GM23248 (cell line): ENCODE measurements around the gene TRAF2. TPM values are rescaled to one million over a fixed set of nuclear protein-coding genes. Genes with fewer than 3 reads are reported as not detected.

Experiments
- DNase-seq: peaks from one replicate; pipeline ENCODE4 v3.0.0-alpha.2; 2015
- H2AFZ ChIP-seq: fragments of 200-600 bp; sonication (generic); 2 replicates; pipeline ENCODE4 v1.6.1; 2016; ENCODE audit warnings: antibody characterized with exemption
- H3F3A ChIP-seq: fragments of 200-600 bp; sonication (generic); 2 replicates; pipeline ENCODE4 v1.6.1; 2016; ENCODE audit warnings: mild to moderate bottlenecking, antibody characterized with exemption, mixed run types; ENCODE audit not compliant: insufficient read depth
- H3K27ac ChIP-seq: fragments of 200-600 bp; sonication (generic); 2 replicates; pipeline ENCODE4 v1.5.1; 2016; ENCODE audit warnings: mild to moderate bottlenecking
- H3K27me3 ChIP-seq: fragments of 200-600 bp; sonication (generic); replicated peaks from 2 replicates; pipeline ENCODE4 v1.6.1; 2016; ENCODE audit warnings: mild to moderate bottlenecking; ENCODE audit not compliant: insufficient read depth
- H3K36me3 ChIP-seq: fragments of 200-600 bp; sonication (generic); 2 replicates; pipeline ENCODE4 v1.6.1; 2016; ENCODE audit warnings: low read depth, mild to moderate bottlenecking
- H3K4me1 ChIP-seq: fragments of 200-600 bp; sonication (generic); 2 replicates; pipeline ENCODE4 v1.6.1; 2016; ENCODE audit warnings: mild to moderate bottlenecking; ENCODE audit not compliant: insufficient read depth
- H3K4me2 ChIP-seq: fragments of 200-600 bp; sonication (generic); one replicate; pipeline ENCODE4 v1.6.1; 2016; ENCODE audit warnings: mild to moderate bottlenecking; ENCODE audit not compliant: unreplicated experiment
- H3K4me3 ChIP-seq: fragments of 200-600 bp; sonication (generic); 2 replicates; pipeline ENCODE4 v1.5.1; 2016; ENCODE audit warnings: mild to moderate bottlenecking
- H3K79me2 ChIP-seq: fragments of 200-600 bp; sonication (generic); 2 replicates; pipeline ENCODE4 v1.6.1; 2016; ENCODE audit warnings: mild to moderate bottlenecking; ENCODE audit not compliant: insufficient read depth
- H3K9ac ChIP-seq: fragments of 200-600 bp; sonication (generic); 2 replicates; pipeline ENCODE4 v1.6.1; 2016; ENCODE audit warnings: mild to moderate bottlenecking
- H3K9me2 ChIP-seq: fragments of 200-600 bp; sonication (generic); 2 replicates; pipeline ENCODE4 v1.6.1; 2016; ENCODE audit warnings: mixed run types, mild to moderate bottlenecking, moderate library complexity; ENCODE audit not compliant: insufficient read depth
- H3K9me3 ChIP-seq: fragments of 200-600 bp; sonication (generic); one replicate; pipeline ENCODE4 v1.6.1; 2017; ENCODE audit warnings: low read depth
- H4K20me1 ChIP-seq: fragments of 200-600 bp; sonication (generic); 2 replicates; pipeline ENCODE4 v1.6.0; 2016; ENCODE audit not compliant: insufficient read depth
- EZH2 ChIP-seq: fragments of 200-600 bp; sonication (generic); IDR thresholded peaks from 2 replicates; pipeline ENCODE4 v1.6.1; 2018; ENCODE audit warnings: antibody characterized with exemption, mild to moderate bottlenecking; ENCODE audit not compliant: insufficient read depth, poor library complexity, severe bottlenecking
- EZH2phosphoT487 ChIP-seq: fragments of 200-600 bp; sonication (generic); IDR thresholded peaks from 2 replicates; pipeline ENCODE4 v1.6.1; 2018; ENCODE audit warnings: antibody characterized with exemption, moderate library complexity, mild to moderate bottlenecking, low read depth; ENCODE audit not compliant: insufficient read depth
- WGBS, 2 experiments: methylation state at CpG; one replicate each; pipeline ENCODE4 v1.1.6; 2015 to 2017; ENCODE audit warnings: low lambda C conversion rate in 2 of 2, low coverage in 1 of 2; ENCODE audit errors: missing lambda C conversion rate in 2 of 2; 5-methylcytosine and 5-hydroxymethylcytosine counted together
- in situ Hi-C: fragments of 300-500 bp; cut with MboI; formaldehyde crosslinking; loops from 2 replicates; pipeline ENCODE4 v1.15.0; 2020
- polyA plus RNA-seq: library from polyadenylated mRNA; unstranded; fragments of >200 nt; fragmentation: Nextera tagmentation; extraction: Ambion mirVana; gene quantifications from 2 replicates; pipeline ENCODE4 v1.2.1, GENCODE V29; 2016
- total RNA-seq: library from RNA; depleted of rRNA; stranded (reverse); fragments of >200 nt; shearing (Covaris generic); gene quantifications from 2 replicates; pipeline ENCODE4 v1.2.3, GENCODE V29; 2014

TRAF2 gene
- total and polyA plus RNA-seq, 2 experiments from 2014 or later: 8.1 to 15.0 TPM

- in situ Hi-C loops: no loop called here
- Histone ChIP-seq H3K9me3 (no peaks in the 10 kb centered on the region), H3K9me2 (no peaks in the 10 kb centered on the region), H3K79me2 (no peaks in the 10 kb centered on the region), H3K9ac (no peak overlapping the region), H3K4me1 (no peaks in the 10 kb centered on the region), H3K27me3 (no peaks in the 10 kb centered on the region), H3K27ac (no peak overlapping the region), H3K4me3 (no peak overlapping the region), H3F3A (no peaks in the 10 kb centered on the region), H2AFZ (no peak overlapping the region), H3K4me2 (no peak overlapping the region), H4K20me1 (no peaks in the 10 kb centered on the region), H3K36me3 (no peaks in the 10 kb centered on the region)
- 29 to 30% methylated on average over 16 to 17 of the region's 17 CpGs for WGBS, 2 experiments
- no peak for TF ChIP-seq EZH2
- TF ChIP-seq EZH2phosphoT487: no peak
- no peak for DNase-seq
Observed at GRCh38 chr9:136969150-136969549, 82.8 kb downstream of the TRAF2 start.

GRCh38 chr9:136969774-136970173, 83.5 kb downstream of the TRAF2 start:
- Histone ChIP-seq H3K27me3 (no peaks in the 10 kb centered on the region), H3K79me2 (no peaks in the 10 kb centered on the region), H4K20me1 (no peaks in the 10 kb centered on the region), H3F3A (no peaks in the 10 kb centered on the region), H3K9me2 (no peaks in the 10 kb centered on the region), H3K27ac (no peak overlapping the region), H3K9me3 (no peaks in the 10 kb centered on the region), H3K4me2 (no peak overlapping the region), H3K4me3 (no peak overlapping the region), H2AFZ (no peak overlapping the region), H3K9ac (no peak overlapping the region), H3K4me1 (no peaks in the 10 kb centered on the region), H3K36me3 (no peaks in the 10 kb centered on the region)
- in situ Hi-C loops: no loop called here
- DNase-seq: no peak
- 73 to 85% methylated on average over 4 to 5 of the region's 5 CpGs for WGBS, 2 experiments
- TF ChIP-seq EZH2: no peak
- TF ChIP-seq EZH2phosphoT487: no peak

GRCh38 chr9:136970361-136970760, 84.0 kb downstream of the TRAF2 start:
- Histone ChIP-seq H3K27ac (no peak overlapping the region), H3K9me2 (no peaks in the 10 kb centered on the region), H2AFZ (no peak overlapping the region), H3K4me1 (no peaks in the 10 kb centered on the region), H3K36me3 (no peaks in the 10 kb centered on the region), H3K4me3 (no peak overlapping the region), H4K20me1 (no peaks in the 10 kb centered on the region), H3K4me2 (no peak overlapping the region), H3K79me2 (no peaks in the 10 kb centered on the region), H3F3A (no peaks in the 10 kb centered on the region), H3K9me3 (no peaks in the 10 kb centered on the region), H3K9ac (no peak overlapping the region), H3K27me3 (no peaks in the 10 kb centered on the region)
- WGBS, 2 experiments: 73 to 81% methylated on average over 5 to 11 of the region's 11 CpGs
- no peak for DNase-seq
- TF ChIP-seq EZH2phosphoT487 (no peak), EZH2 (no peak)
- in situ Hi-C loops: no loop called here

- 51 to 64% methylated on average over 14 of the region's 14 CpGs for WGBS, 2 experiments
- TF ChIP-seq EZH2: no peak
- no peak for TF ChIP-seq EZH2phosphoT487
Observed at GRCh38 chr9:136971746-136972145, 85.4 kb downstream of the TRAF2 start.

GRCh38 chr9:136972335-136972734, 86.0 kb downstream of the TRAF2 start:
- no peak for DNase-seq
- no peaks in the 10 kb centered on the region for H3K9me3 ChIP-seq
- TF ChIP-seq EZH2phosphoT487 (no peak), EZH2 (no peak)

More at GRCh38 chr9:136971746-136972145, 85.4 kb downstream of the TRAF2 start:
- no peaks in the 10 kb centered on the region for H3K9me2 ChIP-seq
- no peaks in the 10 kb centered on the region for H3K27me3 ChIP-seq
- no peak overlapping the region for H3K27ac ChIP-seq
- H3K4me1 ChIP-seq: no peaks in the 10 kb centered on the region
- no peak for DNase-seq
- H4K20me1 ChIP-seq: no peaks in the 10 kb centered on the region
- no peak overlapping the region for H3K4me2 ChIP-seq
- H3F3A ChIP-seq: no peaks in the 10 kb centered on the region
- no peaks in the 10 kb centered on the region for H3K9me3 ChIP-seq
- H3K4me3 ChIP-seq: no peak overlapping the region
- in situ Hi-C loops: no loop called here
- H3K36me3 ChIP-seq: no peaks in the 10 kb centered on the region
- no peaks in the 10 kb centered on the region for H3K79me2 ChIP-seq
- H2AFZ ChIP-seq: no peak overlapping the region
- no peak overlapping the region for H3K9ac ChIP-seq

More at GRCh38 chr9:136972335-136972734, 86.0 kb downstream of the TRAF2 start:
- no peak overlapping the region for H3K9ac ChIP-seq
- no peaks in the 10 kb centered on the region for H3K79me2 ChIP-seq
- no peaks in the 10 kb centered on the region for H3K4me1 ChIP-seq
- H4K20me1 ChIP-seq: no peaks in the 10 kb centered on the region
- no peaks in the 10 kb centered on the region for H3F3A ChIP-seq
- no peaks in the 10 kb centered on the region for H3K9me2 ChIP-seq
- in situ Hi-C loops: no loop called here
- no peak overlapping the region for H3K27ac ChIP-seq
- H3K4me2 ChIP-seq: no peak overlapping the region
- H3K36me3 ChIP-seq: no peaks in the 10 kb centered on the region
- WGBS, 2 experiments: 53 to 62% methylated on average over 7 to 11 of the region's 11 CpGs
- no peak overlapping the region for H3K4me3 ChIP-seq
- no peak overlapping the region for H2AFZ ChIP-seq
- H3K27me3 ChIP-seq: no peaks in the 10 kb centered on the region
